PC-3 (cell line): ENCODE data around the gene CBFA2T2. TPM values are rescaled to one million over a fixed set of nuclear protein-coding genes. Genes with fewer than 3 reads are reported as not detected.
A peak's percentile ranks its signal among the peaks of the same experiment; 100 is the strongest.

Experiments
- ATAC-seq: fragments of 200-7000 bp; cut with Tn5 transposase; 2 replicates; pipeline ENCODE4 v1.9.1; 2020; ENCODE audit warnings: mild to moderate bottlenecking, moderate library complexity
- BruUV-seq: library from RNA; stranded (reverse); fragments of 400-500 nt; replicated peaks from 2 replicates; lab custom pipeline; 2021; lab: Mats Ljungman, UMichigan
- CTCF ChIA-PET: fragments of 300-600 bp; sonication (Branson Sonifier 250); formaldehyde crosslinking; loops from one replicate; lab custom pipeline; 2022; ENCODE audit warnings: antibody characterized with exemption; lab: Charles Lee
- POLR2A ChIA-PET: fragments of 300-600 bp; sonication (Branson Sonifier 250); formaldehyde crosslinking; loops from one replicate; lab custom pipeline; 2022; ENCODE audit warnings: antibody characterized with exemption; ENCODE audit not compliant: unreplicated experiment; lab: Charles Lee
- DNase-seq: peaks from one replicate; pipeline ENCODE4 v3.0.0-alpha.2; 2015
- H2AFZ ChIP-seq: fragments of 300-600 bp; sonication (generic); 2 replicates; pipeline ENCODE4 v1.6.0; 2016; ENCODE audit warnings: antibody characterized with exemption, low read length
- H3F3A ChIP-seq: fragments of 300-600 bp; sonication (generic); one replicate; pipeline ENCODE4 v1.6.0; 2017; ENCODE audit warnings: antibody characterized with exemption, low read length, control low read depth, mild to moderate bottlenecking; ENCODE audit not compliant: unreplicated experiment
- H3K27ac ChIP-seq: fragments of 300-600 bp; sonication (generic); 2 replicates; pipeline ENCODE4 v1.5.1; 2016; ENCODE audit warnings: mild to moderate bottlenecking, low read length
- H3K27me3 ChIP-seq: fragments of 300-600 bp; sonication (generic); 2 replicates; pipeline ENCODE4 v1.6.1; 2016; ENCODE audit warnings: low read length, mixed read lengths
- H3K36me3 ChIP-seq: fragments of 300-600 bp; sonication (generic); 2 replicates; pipeline ENCODE4 v1.6.1; 2016; ENCODE audit warnings: low read depth, mixed run types, low read length, mixed read lengths
- H3K4me1 ChIP-seq: fragments of 300-600 bp; sonication (generic); 2 replicates; pipeline ENCODE4 v1.5.1; 2016; ENCODE audit warnings: low read length; ENCODE audit not compliant: insufficient read depth
- H3K4me2 ChIP-seq: fragments of 300-600 bp; sonication (generic); 2 replicates; pipeline ENCODE4 v1.6.0; 2016; ENCODE audit warnings: low read length
- H3K4me3 ChIP-seq: fragments of 300-600 bp; sonication (generic); 2 replicates; pipeline ENCODE4 v1.5.1; 2016; ENCODE audit warnings: mild to moderate bottlenecking, low read length, mixed read lengths
- H3K79me2 ChIP-seq: fragments of 300-600 bp; sonication (generic); 2 replicates; pipeline ENCODE4 v1.6.1; 2017; ENCODE audit warnings: low read length, mixed read lengths
- H3K9ac ChIP-seq: fragments of 300-600 bp; sonication (generic); 2 replicates; pipeline ENCODE4 v1.6.0; 2016; ENCODE audit warnings: mild to moderate bottlenecking, low read length
- H3K9me2 ChIP-seq: fragments of 300-600 bp; sonication (generic); replicated peaks from 2 replicates; pipeline ENCODE4 v1.6.1; 2016; ENCODE audit warnings: mixed run types, low read length, mixed read lengths
- H3K9me3 ChIP-seq: fragments of 300-600 bp; sonication (generic); 2 replicates; pipeline ENCODE4 v1.6.1; 2016; ENCODE audit warnings: low read length, mixed read lengths
- H4K20me1 ChIP-seq: fragments of 300-600 bp; sonication (generic); 2 replicates; pipeline ENCODE4 v1.6.1; 2016; ENCODE audit warnings: low read length, mixed read lengths
- CTCF ChIP-seq: fragments of 300-600 bp; sonication (generic); conservative IDR thresholded peaks from 2 replicates; pipeline ENCODE4 v1.5.1; 2017; ENCODE audit warnings: antibody characterized with exemption, low read depth, mild to moderate bottlenecking, low read length
- EZH2 ChIP-seq: fragments of 300-600 bp; sonication (generic); IDR thresholded peaks from one replicate; pipeline ENCODE4 v1.6.1; 2017; ENCODE audit warnings: antibody characterized with exemption, mild to moderate bottlenecking, low read length; ENCODE audit not compliant: unreplicated experiment
- EZH2phosphoT487 ChIP-seq: fragments of 300-600 bp; sonication (generic); IDR thresholded peaks from 2 replicates; pipeline ENCODE4 v1.6.1; 2018; ENCODE audit warnings: mild to moderate bottlenecking, antibody characterized with exemption, low read length, borderline replicate concordance
- intact Hi-C: fragments of 100-400 bp; cut with micrococcal nuclease; formaldehyde crosslinking; loops from 2 replicates; pipeline ENCODE4 v1.9.0; 2023
- total RNA-seq: library from RNA; depleted of rRNA; stranded (reverse); fragments of >200 nt; gene quantifications from 2 replicates; pipeline ENCODE4 v1.2.3, GENCODE V29; 2014

Gene CBFA2T2
- total RNA-seq, 1 experiment from 2014 or later, result 9.7 TPM

DNA sequence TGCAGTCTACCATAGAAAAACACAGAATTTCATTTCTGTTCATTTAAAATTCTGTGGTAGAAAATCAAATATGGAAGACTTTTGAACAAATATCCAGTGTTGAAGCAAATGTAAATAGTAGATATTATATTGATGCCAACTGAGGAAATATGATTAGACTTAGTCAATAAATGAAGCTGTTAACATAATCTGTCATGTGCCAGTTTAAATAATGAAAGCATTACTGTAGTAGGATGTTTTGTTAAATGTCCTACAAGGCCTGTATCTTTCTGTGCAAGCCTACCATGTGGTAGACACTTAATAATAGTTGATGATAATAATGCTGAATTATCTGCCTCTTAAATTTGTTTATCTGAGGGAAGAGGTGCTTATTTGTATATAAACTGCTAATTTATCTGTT, 55.9 kb downstream of the CBFA2T2 start:
- no peak overlapping the region for H3K4me2 ChIP-seq
- ATAC-seq (peak; percentile 62), DNase-seq (no peak)
- no peaks in the 10 kb centered on the region for H3K36me3 ChIP-seq
- no peaks in the 10 kb centered on the region for H3F3A ChIP-seq
- ChIA-PET CTCF (no interaction called here), POLR2A (interaction anchor here (0.7 kb wide), 1 partner anchor 17 kb away, joined by 5 read pairs; no protein-coding TSS in a partner anchor)
- no peaks in the 10 kb centered on the region for H3K9me2 ChIP-seq
- no peak overlapping the region for H3K4me3 ChIP-seq
- no TSS peak for BruUV-seq
- TF ChIP-seq EZH2 (no peak), EZH2phosphoT487 (no peak), CTCF (no peak)
- no peaks in the 10 kb centered on the region for H3K9me3 ChIP-seq
- H3K9ac ChIP-seq, result no peak overlapping the region
- no peak overlapping the region for H3K27ac ChIP-seq
- H3K79me2 ChIP-seq, result no peaks in the 10 kb centered on the region
- H4K20me1 ChIP-seq, result no peaks in the 10 kb centered on the region
- no peaks in the 10 kb centered on the region for H3K27me3 ChIP-seq
- no peaks in the 10 kb centered on the region for H3K4me1 ChIP-seq
- intact Hi-C loops, result no loop called here
- H2AFZ ChIP-seq, result no peak overlapping the region

GRCh38 chr20:33549229-33549999, 59.5 kb downstream of the CBFA2T2 start:
- Histone ChIP-seq H3K79me2 (no peaks in the 10 kb centered on the region), H3K27ac (no peak overlapping the region), H4K20me1 (no peaks in the 10 kb centered on the region)

More at GRCh38 chr20:33549229-33549999, 59.5 kb downstream of the CBFA2T2 start:
- H3K4me2 ChIP-seq, result no peak overlapping the region
- H3K9ac ChIP-seq, result no peak overlapping the region
- H3K9me2 ChIP-seq, result no peaks in the 10 kb centered on the region
- POLR2A ChIA-PET, result no interaction called here
- intact Hi-C loops, result no loop called here
- no peak overlapping the region for H2AFZ ChIP-seq
- no peaks in the 10 kb centered on the region for H3K9me3 ChIP-seq
- BruUV-seq, result no TSS peak
- H3K36me3 ChIP-seq, result no peaks in the 10 kb centered on the region
- H3K4me1 ChIP-seq, result peaks cover 5% of the 10 kb centered on the region; the same call in 1 of the 2 replicates
- ATAC-seq (no peak), DNase-seq (no peak)
- TF ChIP-seq CTCF, result no peak
- no peak for TF ChIP-seq EZH2
- TF ChIP-seq EZH2phosphoT487, result no peak
- H3K27me3 ChIP-seq, result no peaks in the 10 kb centered on the region
- H3F3A ChIP-seq, result no peaks in the 10 kb centered on the region
- no peak overlapping the region for H3K4me3 ChIP-seq
- CTCF ChIA-PET, result no interaction called here
